Suprapubic skin (tissue), 3 donors: ENCODE results near the gene ZNRF4.

Source experiments
- CTCF ChIP-seq, 2 donors: fragments of 200-600 bp in 1 of 2; fragments of 450-650 bp in 1 of 2; sonication (generic) in 1 of 2; IDR thresholded peaks; one replicate each; pipeline ENCODE4 v1.5.1; 2016 to 2019; ENCODE audit warnings: antibody characterized with exemption in 2 of 2, mild to moderate bottlenecking in 1 of 2, moderate library complexity in 1 of 2
- POLR2A ChIP-seq, 2 donors: fragments of 450-650 bp; IDR thresholded peaks; one replicate each; pipeline ENCODE4 v1.6.1; 2017; ENCODE audit warnings: antibody characterized with exemption in 2 of 2, mild to moderate bottlenecking in 2 of 2, moderate library complexity in 2 of 2

- TF ChIP-seq CTCF (IDR thresholded peaks at IDR 0.05) (no peak), POLR2A (IDR thresholded peaks at IDR 0.05) (no peak)
Observed at GRCh38 chr19:5491565-5491964, 36.3 kb downstream of the ZNRF4 start.
